GDM1 (cell line): Measurements from ENCODE around the gene PTBP2.
A peak's percentile ranks its signal among the peaks of the same experiment; 100 is the strongest.

Experiments
- DNase-seq: peaks from one replicate; lab custom pipeline; 2025; lab: John Stamatoyannopoulos, UW

PTBP2 gene, protein sequence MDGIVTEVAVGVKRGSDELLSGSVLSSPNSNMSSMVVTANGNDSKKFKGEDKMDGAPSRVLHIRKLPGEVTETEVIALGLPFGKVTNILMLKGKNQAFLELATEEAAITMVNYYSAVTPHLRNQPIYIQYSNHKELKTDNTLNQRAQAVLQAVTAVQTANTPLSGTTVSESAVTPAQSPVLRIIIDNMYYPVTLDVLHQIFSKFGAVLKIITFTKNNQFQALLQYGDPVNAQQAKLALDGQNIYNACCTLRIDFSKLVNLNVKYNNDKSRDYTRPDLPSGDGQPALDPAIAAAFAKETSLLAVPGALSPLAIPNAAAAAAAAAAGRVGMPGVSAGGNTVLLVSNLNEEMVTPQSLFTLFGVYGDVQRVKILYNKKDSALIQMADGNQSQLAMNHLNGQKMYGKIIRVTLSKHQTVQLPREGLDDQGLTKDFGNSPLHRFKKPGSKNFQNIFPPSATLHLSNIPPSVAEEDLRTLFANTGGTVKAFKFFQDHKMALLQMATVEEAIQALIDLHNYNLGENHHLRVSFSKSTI

DNA sequence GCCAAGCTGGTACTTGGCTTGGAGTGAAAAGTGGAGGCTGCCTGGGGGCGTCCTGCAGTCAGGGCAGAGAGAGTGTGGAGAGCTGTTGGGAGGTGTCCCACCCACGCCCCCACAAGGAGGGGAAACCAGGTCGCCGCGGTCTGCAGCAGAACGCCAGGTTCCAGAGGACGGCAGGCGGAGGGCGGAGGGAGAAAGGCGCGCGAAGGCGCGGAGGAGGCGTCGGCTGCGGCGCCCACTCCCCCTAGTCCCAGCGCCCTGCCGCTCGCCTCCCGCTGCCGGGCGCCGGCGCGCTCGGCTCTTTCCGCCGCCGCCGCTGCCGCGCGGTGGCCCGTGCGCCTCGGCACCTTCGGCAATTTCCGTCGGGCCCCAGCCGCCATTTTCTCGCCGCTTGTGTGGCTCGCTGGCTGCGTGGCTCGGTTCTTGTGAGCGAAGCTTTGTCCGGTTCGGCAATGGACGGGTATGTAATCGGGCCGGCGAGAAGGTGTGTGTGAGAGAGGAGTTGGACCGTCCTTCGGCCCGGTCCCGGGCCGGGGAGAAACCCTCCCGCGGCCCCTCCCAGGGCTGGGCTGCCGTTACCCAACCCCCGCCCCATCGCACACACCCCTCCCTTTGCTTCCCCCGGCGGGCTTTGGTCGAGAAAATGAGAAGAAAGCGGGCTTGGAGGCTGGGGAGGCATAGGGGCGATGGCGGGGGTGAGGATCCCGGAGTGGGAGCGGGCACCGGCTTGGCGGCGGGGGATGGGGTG lies at the start of gene PTBP2:
Gene PTBP2, plus strand, starts transcription at position 369 of the 745 bp plus-strand sequence. Its CDS starts 81 bp downstream, at position 450.
- peak; percentile 85 for DNase-seq

DNA sequence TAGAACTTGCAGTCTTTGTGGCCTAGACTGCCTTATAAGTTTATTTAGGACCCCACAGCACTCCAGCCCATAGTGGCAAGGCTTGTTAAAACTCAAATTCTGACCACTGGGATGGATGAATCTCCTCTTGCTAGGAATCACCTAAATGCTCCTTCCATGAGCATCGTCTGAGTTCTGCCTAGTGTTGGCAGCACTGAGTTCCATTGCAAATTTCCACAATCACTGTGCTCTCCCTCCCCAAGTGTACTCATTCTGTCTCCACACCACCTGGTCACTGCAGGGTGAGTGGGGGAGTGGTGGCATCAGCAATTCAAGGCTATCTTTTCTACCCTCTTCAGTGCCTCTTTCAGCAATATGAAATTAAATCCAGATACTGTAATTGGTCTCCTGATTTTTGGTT lies 46.7 kb upstream of the PTBP2 start:
- no peak for DNase-seq

- no peak for DNase-seq
These were observed 39.5 kb upstream of the PTBP2 start for GRCh38 chr1:96682056-96682455.

DNA sequence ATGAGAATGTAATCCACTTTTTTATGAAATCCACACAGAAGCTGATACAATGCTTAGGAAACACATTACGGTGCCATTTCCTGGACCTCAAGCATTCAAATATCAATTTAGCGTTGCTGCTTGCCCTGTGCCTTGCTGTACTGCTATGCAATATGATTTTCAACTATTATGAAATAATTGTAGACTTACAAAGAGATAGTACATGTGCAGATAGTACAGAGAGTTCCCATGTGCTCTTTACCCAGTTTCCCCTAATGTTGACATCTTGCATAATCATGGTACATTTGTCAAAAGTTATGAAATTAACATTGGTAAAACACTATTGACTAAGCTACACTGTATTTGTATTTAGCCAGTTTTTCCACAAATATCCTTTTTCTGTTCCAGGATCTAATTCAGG lies 37.7 kb upstream of the PTBP2 start:
- no peak for DNase-seq

DNA sequence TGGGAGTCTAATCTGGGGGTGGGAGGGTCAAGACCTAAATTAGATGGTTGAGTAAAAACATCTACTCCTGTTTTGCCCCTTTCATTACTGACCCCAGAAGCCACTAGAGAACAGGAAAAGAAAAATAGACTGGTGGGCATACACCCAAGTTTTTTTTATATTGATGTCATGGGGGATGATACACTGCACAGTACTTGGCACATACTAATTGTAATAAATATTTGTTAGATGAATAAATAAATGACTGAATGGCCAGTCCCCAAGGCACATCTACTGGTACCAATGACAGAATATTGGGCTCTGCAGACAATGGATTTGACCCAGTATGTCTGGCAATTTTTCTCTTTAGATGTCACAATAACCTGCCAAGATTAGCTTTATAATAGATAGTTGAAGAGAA lies 36.8 kb upstream of the PTBP2 start:
- DNase-seq: no peak

- DNase-seq: peak; percentile 26
These were observed 32.8 kb upstream of the PTBP2 start for GRCh38 chr1:96688767-96689166.

- no peak for DNase-seq
These were observed 25.6 kb upstream of the PTBP2 start for GRCh38 chr1:96695954-96696353.

DNA sequence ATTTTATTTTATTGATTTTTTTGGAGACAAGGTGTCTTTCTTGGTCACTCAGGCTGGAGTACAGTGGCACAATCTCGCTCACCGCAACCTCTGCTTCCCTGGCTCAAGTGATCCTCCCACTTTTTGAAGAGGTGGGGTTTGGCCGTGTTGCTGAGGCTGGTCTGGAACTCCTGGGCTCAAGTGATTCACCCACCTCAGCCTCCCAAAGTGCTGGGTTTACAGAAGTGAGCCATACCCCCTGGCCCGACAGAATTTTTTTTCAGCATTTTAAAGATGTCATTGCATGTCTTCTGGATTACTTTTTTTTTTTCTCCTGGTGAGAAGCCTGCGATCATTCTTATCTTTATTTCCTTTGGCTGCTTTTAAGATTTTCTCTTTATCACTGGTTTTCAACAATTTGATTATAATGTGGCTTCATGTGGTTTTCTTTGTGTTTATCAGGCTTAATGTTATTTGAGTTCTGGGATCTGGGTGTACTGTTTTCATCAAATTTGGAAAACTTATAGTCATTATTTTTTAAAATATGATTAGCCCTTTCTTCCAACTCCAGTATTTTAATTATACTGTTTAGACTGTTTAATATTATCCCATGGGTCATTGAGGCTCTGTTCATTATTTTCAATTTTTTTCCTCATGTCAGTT lies 23.1 kb upstream of the PTBP2 start:
- DNase-seq: no peak

GRCh38 chr1:96703186-96703585 lies 18.4 kb upstream of the PTBP2 start:
- DNase-seq: no peak

- no peak for DNase-seq
These were observed 14.6 kb upstream of the PTBP2 start for GRCh38 chr1:96707023-96707422.

DNA sequence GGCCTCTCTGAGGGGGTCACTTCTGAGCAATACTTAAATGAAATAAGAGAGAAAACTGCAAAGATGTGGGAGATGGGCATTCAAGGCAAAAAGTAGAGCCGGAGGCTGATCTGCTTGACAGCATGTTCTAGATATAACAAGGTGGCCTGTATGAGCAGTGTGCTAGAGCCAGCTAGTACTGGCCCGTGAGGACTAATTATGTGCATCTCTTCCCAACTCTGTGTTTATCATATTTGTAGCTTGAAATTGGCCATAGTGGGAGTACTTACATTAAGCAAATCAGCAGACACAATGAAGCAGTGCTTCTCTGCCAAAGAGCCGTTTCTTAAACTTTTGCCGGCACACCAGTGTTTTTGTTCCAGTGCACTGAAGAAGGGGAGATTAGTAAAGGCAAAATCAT lies 13.1 kb upstream of the PTBP2 start:
- DNase-seq: no peak

DNA sequence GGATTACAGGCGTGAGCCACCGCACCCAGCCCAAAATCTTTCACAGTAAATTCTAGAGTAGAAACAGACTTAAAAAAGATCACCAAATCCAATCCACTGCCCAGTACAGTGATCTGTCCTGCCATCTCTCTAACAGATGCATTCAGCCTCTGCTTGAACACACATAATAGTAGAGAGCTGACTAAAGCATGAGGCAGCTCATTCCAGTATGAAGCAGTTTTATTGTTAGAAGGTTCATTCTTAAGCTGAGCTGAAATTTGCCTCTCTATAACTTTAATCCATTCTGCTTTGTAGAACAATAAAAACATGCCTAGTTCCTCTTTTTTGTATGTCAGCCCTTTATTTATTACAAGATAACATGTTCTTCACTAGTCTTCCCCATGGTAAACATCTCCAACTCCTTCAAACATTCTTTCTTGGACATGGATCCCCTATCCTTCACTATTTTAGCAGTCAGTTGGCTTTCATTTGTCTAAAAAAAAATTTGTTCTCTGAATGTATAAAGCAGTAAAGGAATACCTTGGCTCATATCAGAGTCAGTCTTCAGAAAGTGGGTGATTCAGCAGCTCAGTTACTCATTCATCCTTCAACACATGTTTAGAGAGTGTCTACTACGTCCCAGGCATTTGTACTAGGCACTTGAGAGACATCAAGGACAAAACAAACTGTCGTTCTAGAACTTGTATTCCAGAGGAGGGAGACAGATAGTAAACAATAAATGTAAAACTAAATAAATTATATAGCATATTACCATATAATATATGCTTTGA lies 10.7 kb upstream of the PTBP2 start:
- no peak for DNase-seq

DNA sequence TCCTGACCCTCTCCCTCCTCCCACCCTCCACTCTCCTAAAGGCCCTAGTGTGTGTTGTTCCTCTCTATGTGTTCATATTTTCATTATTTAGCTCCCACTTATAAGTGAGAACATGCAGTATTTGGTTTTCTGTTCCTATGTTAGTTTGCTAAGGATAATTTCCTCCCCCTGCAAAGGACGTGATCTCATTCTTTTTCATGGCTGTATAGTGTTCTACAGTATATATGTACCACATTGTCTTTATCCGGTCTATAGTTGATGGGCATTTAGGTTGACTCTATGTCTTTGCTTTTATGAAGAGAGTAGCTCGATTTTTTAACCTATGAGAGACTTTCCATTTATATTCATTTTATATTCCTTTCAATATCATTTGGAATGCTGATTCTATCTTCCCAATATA lies 7.9 kb upstream of the PTBP2 start:
- DNase-seq: no peak

- DNase-seq: no peak
These were observed 6.7 kb upstream of the PTBP2 start for GRCh38 chr1:96714881-96715280.

DNA sequence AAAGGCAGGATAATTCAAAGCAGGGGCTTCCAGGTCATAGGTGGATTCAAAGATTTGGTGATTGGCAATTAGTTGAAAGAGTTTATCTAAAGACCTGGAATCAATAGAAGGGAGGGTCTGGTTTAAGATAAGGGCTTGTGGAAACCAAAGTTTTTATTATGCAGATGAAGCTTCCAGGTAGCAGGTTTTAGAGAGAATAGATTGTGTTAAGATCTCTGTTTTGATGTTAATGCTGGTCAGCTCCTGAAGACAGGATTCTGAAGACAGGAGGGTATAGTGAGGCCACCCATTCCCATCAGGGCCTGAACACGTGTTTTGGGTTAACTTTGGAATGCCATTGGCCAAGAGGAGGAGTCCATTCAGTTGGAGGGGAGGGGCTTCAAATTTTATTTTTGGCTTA lies 6.1 kb upstream of the PTBP2 start:
- no peak for DNase-seq

GRCh38 chr1:96721053-96721415 lies 550 bp upstream of the PTBP2 start:
- DNase-seq: no peak

- no peak for DNase-seq
These were observed 758 bp downstream of the PTBP2 start for GRCh38 chr1:96722161-96722922.

DNA sequence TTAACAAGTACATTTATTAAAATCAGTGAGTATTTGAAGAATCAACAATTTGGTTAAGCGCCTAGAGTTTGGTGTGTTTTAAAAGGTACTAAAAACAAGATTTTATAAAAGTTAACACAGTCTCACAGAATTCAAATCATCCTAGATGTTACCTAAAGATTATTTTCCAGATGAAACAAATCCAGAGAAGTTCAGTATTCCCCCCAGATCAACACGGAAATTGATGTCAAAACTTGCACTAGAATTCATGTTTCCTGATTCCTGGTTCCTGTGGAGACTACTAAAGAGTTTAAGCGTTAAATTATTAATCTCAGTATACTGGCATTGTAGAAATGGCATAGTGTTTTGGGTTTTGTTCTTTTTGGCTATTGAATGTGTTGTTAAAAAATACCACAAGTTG lies 1.4 kb downstream of the PTBP2 start:
- no peak for DNase-seq

- DNase-seq: no peak
These were observed 1.8 kb downstream of the PTBP2 start for GRCh38 chr1:96723377-96723776.

DNA sequence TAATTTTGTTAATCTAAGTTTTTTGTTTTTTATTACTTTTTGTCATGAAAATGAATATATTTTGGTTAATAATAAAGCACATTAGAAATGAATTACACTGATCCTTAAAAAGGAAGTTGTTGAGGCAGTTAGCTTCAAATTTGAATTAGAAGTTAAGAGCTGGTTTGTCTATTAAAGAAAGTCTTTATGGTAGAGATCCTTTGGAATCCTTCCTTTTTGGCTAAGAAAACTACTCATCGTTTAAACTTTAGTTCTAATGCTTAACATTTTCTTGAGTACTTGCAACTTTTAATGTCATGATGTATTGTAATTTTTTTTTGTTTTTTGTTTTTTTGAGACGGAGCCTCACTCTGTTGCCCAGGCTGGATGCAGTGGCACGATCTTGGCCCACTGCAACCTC lies 2.4 kb downstream of the PTBP2 start:
- no peak for DNase-seq

DNA sequence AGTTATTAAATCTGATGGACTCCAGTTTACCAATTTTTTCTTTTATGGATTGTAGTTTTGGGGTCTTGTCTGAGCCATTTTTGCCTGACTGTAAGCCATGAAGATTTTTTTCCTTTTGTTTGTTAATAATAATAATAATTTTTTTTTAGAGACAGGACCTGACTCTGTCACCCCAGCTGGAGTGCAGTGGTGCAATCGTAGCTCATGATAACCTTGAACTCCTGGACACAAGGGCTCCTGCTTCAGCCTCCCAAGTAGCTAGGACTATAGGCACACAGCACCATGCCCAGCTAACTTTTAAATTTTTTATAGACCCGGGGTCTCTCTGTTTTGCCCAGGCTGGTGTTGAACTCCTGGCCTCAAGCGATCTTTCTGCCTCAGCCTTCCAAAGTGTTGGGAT lies 6.3 kb downstream of the PTBP2 start:
- no peak for DNase-seq
